ENCODE results near the gene ACTA2. TPM values are rescaled to one million over a fixed set of nuclear protein-coding genes. Genes with fewer than 3 reads are reported as not detected.

ACTA2 gene
- total and polyA plus RNA-seq, 2 donors = 36.8 to 285 TPM

- Histone ChIP-seq H3K36me3 (ENCODE audit: control insufficient read depth in 2 of 2, insufficient read depth in 2 of 2, low read length in 1 of 2) (no peaks in the 10 kb centered on the region), H3K27ac (ENCODE audit: low read depth in 1 of 2, low read length in 1 of 2) (peak overlapping the region; percentile 43 to 56), H3K27me3 (ENCODE audit: control insufficient read depth in 2 of 2, insufficient read depth in 1 of 2, low read length in 1 of 2) (no peaks in the 10 kb centered on the region), H3K9me3 (ENCODE audit: control insufficient read depth in 2 of 2, insufficient read depth in 1 of 2, low read length in 1 of 2) (no peaks in the 10 kb centered on the region), H3K4me3 (ENCODE audit: low read length in 2 of 2) (peak overlapping the region; percentile 43 to 69), H3K4me1 (ENCODE audit: control insufficient read depth in 2 of 2, insufficient read depth in 2 of 2, low read length in 2 of 2) (peaks cover 3 to 7% of the 10 kb centered on the region in 2 donors)
- DNase-seq (ENCODE audit: low read depth in 6 of 9, low spot score in 9 of 9) = peak in 1 of 9 donors; percentile 8
- WGBS = 82% methylated on average over 3 of the region's 3 CpGs
These were observed 22.8 kb upstream of the ACTA2 start for GRCh38 chr10:88975377-88975720.

GRCh38 chr10:88974446-88975376 is 22.1 kb upstream of the ACTA2 start:
- Histone ChIP-seq H3K27me3 (ENCODE audit: control insufficient read depth in 2 of 2, insufficient read depth in 1 of 2, low read length in 1 of 2) (no peaks in the 10 kb centered on the region), H3K9me3 (ENCODE audit: control insufficient read depth in 2 of 2, insufficient read depth in 1 of 2, low read length in 1 of 2) (no peaks in the 10 kb centered on the region), H3K4me3 (ENCODE audit: low read length in 2 of 2) (peak overlapping the region; percentile 43 to 69), H3K4me1 (ENCODE audit: control insufficient read depth in 2 of 2, insufficient read depth in 2 of 2, low read length in 2 of 2) (peaks cover 3 to 7% of the 10 kb centered on the region in 2 donors), H3K36me3 (ENCODE audit: control insufficient read depth in 2 of 2, insufficient read depth in 2 of 2, low read length in 1 of 2) (no peaks in the 10 kb centered on the region), H3K27ac (ENCODE audit: low read depth in 1 of 2, low read length in 1 of 2) (peak overlapping the region in 1 of 2 donors; percentile 56)
- 30% methylated on average over 7 of the region's 7 CpGs for WGBS
- DNase-seq (ENCODE audit: low read depth in 6 of 9, low spot score in 9 of 9) = peak in 8 of 9 donors; percentile 25 to 72 (median 48)

DNA sequence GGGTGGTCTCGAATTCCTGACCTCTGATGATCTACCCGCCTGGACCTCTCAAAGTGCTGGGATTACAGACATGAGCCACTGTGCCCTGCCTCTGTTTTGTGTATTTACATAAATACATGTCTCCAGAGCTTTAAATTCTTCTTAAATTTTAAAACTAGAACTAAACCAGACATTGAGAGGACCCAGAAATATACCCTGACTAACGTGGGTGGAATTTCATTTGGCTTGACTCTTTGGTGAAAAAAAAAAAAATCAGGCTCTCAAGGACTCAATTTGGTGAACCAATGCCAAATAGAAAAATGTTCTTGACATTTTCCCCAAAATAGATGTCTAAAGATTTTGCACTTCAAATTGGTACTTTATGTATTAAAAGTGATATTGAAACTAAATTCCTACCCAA is 21.4 kb upstream of the ACTA2 start:
- no peak overlapping the region for H3K4me3 ChIP-seq (ENCODE audit: low read length in 2 of 2)
- peaks cover 3 to 7% of the 10 kb centered on the region in 2 donors for H3K4me1 ChIP-seq (ENCODE audit: control insufficient read depth in 2 of 2, insufficient read depth in 2 of 2, low read length in 2 of 2)
- H3K27ac ChIP-seq (ENCODE audit: low read depth in 1 of 2, low read length in 1 of 2) = no peak overlapping the region
- H3K27me3 ChIP-seq (ENCODE audit: control insufficient read depth in 2 of 2, insufficient read depth in 1 of 2, low read length in 1 of 2) = no peaks in the 10 kb centered on the region
- 98% methylated on average over 3 of the region's 3 CpGs for whole genome bisulfite sequencing
- H3K9me3 ChIP-seq (ENCODE audit: control insufficient read depth in 2 of 2, insufficient read depth in 1 of 2, low read length in 1 of 2) = no peaks in the 10 kb centered on the region
- no peak for DNase-seq (ENCODE audit: low read depth in 6 of 9, low spot score in 9 of 9)
- no peaks in the 10 kb centered on the region for H3K36me3 ChIP-seq (ENCODE audit: control insufficient read depth in 2 of 2, insufficient read depth in 2 of 2, low read length in 1 of 2)

- 97% methylated on average over 5 of the region's 5 CpGs for WGBS
- DNase-seq (ENCODE audit: low read depth in 6 of 9, low spot score in 9 of 9) = no peak
- H3K4me3 ChIP-seq (ENCODE audit: low read length in 2 of 2) = no peak overlapping the region
- peaks cover 3 to 7% of the 10 kb centered on the region in 2 donors for H3K4me1 ChIP-seq (ENCODE audit: control insufficient read depth in 2 of 2, insufficient read depth in 2 of 2, low read length in 2 of 2)
- H3K9me3 ChIP-seq (ENCODE audit: control insufficient read depth in 2 of 2, insufficient read depth in 1 of 2, low read length in 1 of 2) = no peaks in the 10 kb centered on the region
- H3K27me3 ChIP-seq (ENCODE audit: control insufficient read depth in 2 of 2, insufficient read depth in 1 of 2, low read length in 1 of 2) = no peaks in the 10 kb centered on the region
- no peak overlapping the region for H3K27ac ChIP-seq (ENCODE audit: low read depth in 1 of 2, low read length in 1 of 2)
- H3K36me3 ChIP-seq (ENCODE audit: control insufficient read depth in 2 of 2, insufficient read depth in 2 of 2, low read length in 1 of 2) = no peaks in the 10 kb centered on the region
These were observed 18.9 kb upstream of the ACTA2 start for GRCh38 chr10:88971221-88972061.

DNA sequence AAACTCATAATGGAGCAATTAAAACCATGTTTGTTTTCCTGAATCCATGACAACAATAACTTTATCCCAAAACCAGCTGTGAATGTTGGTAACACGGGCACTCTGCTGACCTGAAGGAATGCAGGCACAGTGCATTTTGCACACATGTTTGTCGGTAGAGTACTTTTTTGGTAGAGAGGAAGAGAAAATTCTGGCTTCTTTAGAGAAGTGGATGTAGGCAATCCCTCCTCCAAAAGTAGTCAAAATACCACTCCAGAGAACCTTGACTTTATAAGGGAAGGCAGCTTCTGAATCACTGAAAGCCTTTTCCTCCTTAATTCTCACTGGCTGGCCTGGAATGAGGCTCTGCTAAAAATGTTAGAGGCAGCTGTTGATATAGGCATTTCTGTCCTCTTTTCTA is 15.8 kb upstream of the ACTA2 start:
- Histone ChIP-seq H3K4me3 (ENCODE audit: low read length in 2 of 2) (no peak overlapping the region), H3K27me3 (ENCODE audit: control insufficient read depth in 2 of 2, insufficient read depth in 1 of 2, low read length in 1 of 2) (no peaks in the 10 kb centered on the region), H3K4me1 (ENCODE audit: control insufficient read depth in 2 of 2, insufficient read depth in 2 of 2, low read length in 2 of 2) (no peaks in the 10 kb centered on the region), H3K9me3 (ENCODE audit: control insufficient read depth in 2 of 2, insufficient read depth in 1 of 2, low read length in 1 of 2) (no peaks in the 10 kb centered on the region), H3K36me3 (ENCODE audit: control insufficient read depth in 2 of 2, insufficient read depth in 2 of 2, low read length in 1 of 2) (no peaks in the 10 kb centered on the region), H3K27ac (ENCODE audit: low read depth in 1 of 2, low read length in 1 of 2) (no peak overlapping the region)
- WGBS = 95% methylated on average over 2 of the region's 2 CpGs
- DNase-seq (ENCODE audit: low read depth in 6 of 9, low spot score in 9 of 9) = no peak

DNA sequence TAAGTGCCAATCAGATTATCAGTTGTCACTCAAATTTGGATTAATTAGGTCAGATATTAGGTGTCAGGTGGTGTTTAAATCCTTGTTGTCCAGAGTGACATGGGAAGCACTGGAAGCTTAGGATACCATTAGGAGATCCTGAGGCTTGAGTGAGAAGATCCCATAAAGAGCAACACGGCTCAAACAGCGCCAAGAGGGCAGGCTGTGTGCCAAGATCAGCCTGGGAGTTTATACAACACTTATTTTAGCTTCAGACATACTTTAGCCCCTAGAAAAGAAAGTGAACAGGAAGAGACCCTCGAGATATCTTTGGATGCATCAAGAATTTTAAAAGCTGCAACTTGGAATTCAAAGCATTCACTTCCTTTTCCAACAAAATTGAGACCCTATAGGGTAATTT is 14.2 kb upstream of the ACTA2 start:
- Histone ChIP-seq H3K4me3 (ENCODE audit: low read length in 2 of 2) (no peak overlapping the region), H3K4me1 (ENCODE audit: control insufficient read depth in 2 of 2, insufficient read depth in 2 of 2, low read length in 2 of 2) (peaks cover 0 to 4% of the 10 kb centered on the region in 2 donors), H3K27me3 (ENCODE audit: control insufficient read depth in 2 of 2, insufficient read depth in 1 of 2, low read length in 1 of 2) (no peaks in the 10 kb centered on the region), H3K36me3 (ENCODE audit: control insufficient read depth in 2 of 2, insufficient read depth in 2 of 2, low read length in 1 of 2) (no peaks in the 10 kb centered on the region), H3K9me3 (ENCODE audit: control insufficient read depth in 2 of 2, insufficient read depth in 1 of 2, low read length in 1 of 2) (no peaks in the 10 kb centered on the region), H3K27ac (ENCODE audit: low read depth in 1 of 2, low read length in 1 of 2) (no peak overlapping the region)
- WGBS = 92% methylated on average over 3 of the region's 3 CpGs
- DNase-seq (ENCODE audit: low read depth in 6 of 9, low spot score in 9 of 9) = no peak

GRCh38 chr10:88964869-88965415 is 12.4 kb upstream of the ACTA2 start:
- WGBS = 74% methylated on average over 3 of the region's 3 CpGs
- no peaks in the 10 kb centered on the region for H3K27me3 ChIP-seq (ENCODE audit: control insufficient read depth in 2 of 2, insufficient read depth in 1 of 2, low read length in 1 of 2)
- H3K27ac ChIP-seq (ENCODE audit: low read depth in 1 of 2, low read length in 1 of 2) = no peak overlapping the region

GRCh38 chr10:88964360-88964759 is 11.8 kb upstream of the ACTA2 start:
- DNase-seq (ENCODE audit: low read depth in 6 of 9, low spot score in 9 of 9) = no peak
- Histone ChIP-seq H3K4me3 (ENCODE audit: low read length in 2 of 2) (no peak overlapping the region), H3K36me3 (ENCODE audit: control insufficient read depth in 2 of 2, insufficient read depth in 2 of 2, low read length in 1 of 2) (no peaks in the 10 kb centered on the region), H3K9me3 (ENCODE audit: control insufficient read depth in 2 of 2, insufficient read depth in 1 of 2, low read length in 1 of 2) (no peaks in the 10 kb centered on the region), H3K4me1 (ENCODE audit: control insufficient read depth in 2 of 2, insufficient read depth in 2 of 2, low read length in 2 of 2) (peaks cover 0 to 4% of the 10 kb centered on the region in 2 donors), H3K27ac (ENCODE audit: low read depth in 1 of 2, low read length in 1 of 2) (no peak overlapping the region), H3K27me3 (ENCODE audit: control insufficient read depth in 2 of 2, insufficient read depth in 1 of 2, low read length in 1 of 2) (no peaks in the 10 kb centered on the region)
- 95% methylated on average over 1 of the region's 1 CpG for WGBS

More at GRCh38 chr10:88964869-88965415, 12.4 kb upstream of the ACTA2 start:
- no peak overlapping the region for H3K4me3 ChIP-seq (ENCODE audit: low read length in 2 of 2)
- no peaks in the 10 kb centered on the region for H3K9me3 ChIP-seq (ENCODE audit: control insufficient read depth in 2 of 2, insufficient read depth in 1 of 2, low read length in 1 of 2)
- peaks cover 0 to 4% of the 10 kb centered on the region in 2 donors for H3K4me1 ChIP-seq (ENCODE audit: control insufficient read depth in 2 of 2, insufficient read depth in 2 of 2, low read length in 2 of 2)
- DNase-seq (ENCODE audit: low read depth in 6 of 9, low spot score in 9 of 9) = no peak
- no peaks in the 10 kb centered on the region for H3K36me3 ChIP-seq (ENCODE audit: control insufficient read depth in 2 of 2, insufficient read depth in 2 of 2, low read length in 1 of 2)

DNA sequence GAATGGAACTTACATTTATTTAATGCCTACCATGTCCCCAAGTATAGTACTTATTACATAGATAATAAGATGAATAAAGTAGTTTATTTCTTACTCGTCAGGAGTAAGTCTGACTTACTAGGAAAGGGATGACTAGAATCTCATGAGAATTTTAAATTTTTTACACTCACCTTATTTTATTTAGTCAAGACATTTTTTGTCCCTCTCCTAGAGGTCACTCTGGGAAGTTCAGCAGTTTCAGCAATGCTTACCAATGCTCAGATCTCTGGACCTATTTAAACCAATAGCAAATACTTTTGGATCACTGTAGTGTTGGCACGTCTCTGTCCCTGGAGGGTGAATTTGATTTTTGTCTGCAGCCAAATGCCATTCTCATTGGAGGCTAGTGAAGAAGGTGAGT is 10.7 kb upstream of the ACTA2 start:
- H3K36me3 ChIP-seq (ENCODE audit: control insufficient read depth in 2 of 2, insufficient read depth in 2 of 2, low read length in 1 of 2) = no peaks in the 10 kb centered on the region
- peaks cover 0 to 4% of the 10 kb centered on the region in 2 donors for H3K4me1 ChIP-seq (ENCODE audit: control insufficient read depth in 2 of 2, insufficient read depth in 2 of 2, low read length in 2 of 2)
- H3K4me3 ChIP-seq (ENCODE audit: low read length in 2 of 2) = no peak overlapping the region
- H3K27me3 ChIP-seq (ENCODE audit: control insufficient read depth in 2 of 2, insufficient read depth in 1 of 2, low read length in 1 of 2) = no peaks in the 10 kb centered on the region
- H3K9me3 ChIP-seq (ENCODE audit: control insufficient read depth in 2 of 2, insufficient read depth in 1 of 2, low read length in 1 of 2) = no peaks in the 10 kb centered on the region
- WGBS = 99% methylated on average over 2 of the region's 2 CpGs
- no peak for DNase-seq (ENCODE audit: low read depth in 6 of 9, low spot score in 9 of 9)
- no peak overlapping the region for H3K27ac ChIP-seq (ENCODE audit: low read depth in 1 of 2, low read length in 1 of 2)

Measured in thymus (tissue), 11 donors.